Adrenal gland (tissue), 5 donors: Measurements from ENCODE around the gene ZNF831.

ENCODE experiments used
- CTCF ChIP-seq, 6 experiments: fragments of 450-650 bp in 4 of 6; fragments of 200-600 bp in 2 of 6; sonication (generic) in 1 of 6; IDR thresholded peaks; 1 replicate in 5 of 6; 2 replicates in 1 of 6; pipeline versions ENCODE4 v1.5.1 to v1.8.0; 2016 to 2021; ENCODE audit warnings: antibody characterized with exemption in 6 of 6, mild to moderate bottlenecking in 2 of 6, moderate library complexity in 1 of 6
- POLR2A ChIP-seq, 2 donors: fragments of 450-650 bp; IDR thresholded peaks; one replicate each; pipeline ENCODE4 v1.6.1; 2017; ENCODE audit warnings: antibody characterized with exemption in 2 of 2, mild to moderate bottlenecking in 2 of 2, moderate library complexity in 1 of 2
- donor health status: DM: no; HTN: no; CAD: no.

GRCh38 chr20:59135093-59135492, 28.5 kb upstream of the ZNF831 start:
- TF ChIP-seq CTCF (IDR thresholded peaks at IDR 0.05) (no peak), POLR2A (IDR thresholded peaks at IDR 0.05) (no peak)
